Measurements from ENCODE around the gene PATJ. TPM values are rescaled to one million over a fixed set of nuclear protein-coding genes. Genes with fewer than 3 reads are reported as not detected.
"Not testable (repeated sequence)": the region's sequence is repeated elsewhere in the genome, so short reads cannot be mapped to it uniquely, and the experiment has no call there.

PATJ gene
- total RNA-seq, 6 experiments from 2014 or later, result 19.0 to 49.0 (median 26.7) TPM

DNA sequence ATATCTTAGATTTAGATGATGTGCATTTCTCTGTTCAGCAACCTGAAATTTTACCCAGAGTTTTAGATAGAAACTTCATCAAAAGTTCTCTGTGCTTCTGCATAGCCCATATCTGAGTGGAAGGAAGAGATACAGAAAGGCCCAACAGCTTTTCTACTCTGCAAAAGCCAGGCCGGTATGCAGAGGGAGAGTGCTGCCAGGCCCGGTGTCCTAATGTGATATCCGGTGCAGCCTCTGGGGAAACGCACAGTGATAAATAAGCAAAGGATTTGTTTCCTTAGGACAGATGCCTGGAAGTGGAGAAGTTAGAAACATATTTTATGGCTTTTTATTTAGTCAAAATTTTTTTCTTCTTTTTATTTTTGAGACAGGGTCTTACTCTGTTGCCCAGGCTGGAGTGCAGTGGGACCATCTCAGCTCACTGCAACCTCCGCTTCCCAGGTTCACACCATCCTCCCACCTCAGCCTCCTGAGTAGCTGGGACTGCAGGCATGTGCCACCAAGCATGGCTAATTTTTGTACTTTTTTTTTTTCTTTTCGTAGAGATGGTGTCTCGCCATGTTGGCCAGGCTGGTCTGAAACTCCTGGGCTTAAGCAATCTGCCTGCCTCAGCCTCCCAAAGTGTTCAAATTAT, 145.8 kb downstream of the PATJ start:
- Histone ChIP-seq H3K4me1 (no peaks in the 10 kb centered on the region), H3K27ac (no peak overlapping the region), H3K36me3 (peaks cover 0 to 8% (median 2%) of the 10 kb centered on the region in 4 donors), H3K4me3 (no peak overlapping the region), H3K9me3 (no peaks in the 10 kb centered on the region), H3K27me3 (no peaks in the 10 kb centered on the region)
- ATAC-seq (peak; percentile 45 to 75 (median 53)), DNase-seq (no peak)
- intact Hi-C loops (cut with DNase I), result no loop called here
- TF ChIP-seq, protein P1, sequence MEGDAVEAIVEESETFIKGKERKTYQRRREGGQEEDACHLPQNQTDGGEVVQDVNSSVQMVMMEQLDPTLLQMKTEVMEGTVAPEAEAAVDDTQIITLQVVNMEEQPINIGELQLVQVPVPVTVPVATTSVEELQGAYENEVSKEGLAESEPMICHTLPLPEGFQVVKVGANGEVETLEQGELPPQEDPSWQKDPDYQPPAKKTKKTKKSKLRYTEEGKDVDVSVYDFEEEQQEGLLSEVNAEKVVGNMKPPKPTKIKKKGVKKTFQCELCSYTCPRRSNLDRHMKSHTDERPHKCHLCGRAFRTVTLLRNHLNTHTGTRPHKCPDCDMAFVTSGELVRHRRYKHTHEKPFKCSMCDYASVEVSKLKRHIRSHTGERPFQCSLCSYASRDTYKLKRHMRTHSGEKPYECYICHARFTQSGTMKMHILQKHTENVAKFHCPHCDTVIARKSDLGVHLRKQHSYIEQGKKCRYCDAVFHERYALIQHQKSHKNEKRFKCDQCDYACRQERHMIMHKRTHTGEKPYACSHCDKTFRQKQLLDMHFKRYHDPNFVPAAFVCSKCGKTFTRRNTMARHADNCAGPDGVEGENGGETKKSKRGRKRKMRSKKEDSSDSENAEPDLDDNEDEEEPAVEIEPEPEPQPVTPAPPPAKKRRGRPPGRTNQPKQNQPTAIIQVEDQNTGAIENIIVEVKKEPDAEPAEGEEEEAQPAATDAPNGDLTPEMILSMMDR (IDR thresholded peaks at IDR 0.05), result no peak
- no peak for TF ChIP-seq POLR2A (IDR thresholded peaks at IDR 0.05)
- WGBS (ENCODE audit: insufficient coverage, low coverage, low lambda C conversion rate, missing lambda C conversion rate), result 59% methylated on average over 7 of the region's 7 CpGs

DNA sequence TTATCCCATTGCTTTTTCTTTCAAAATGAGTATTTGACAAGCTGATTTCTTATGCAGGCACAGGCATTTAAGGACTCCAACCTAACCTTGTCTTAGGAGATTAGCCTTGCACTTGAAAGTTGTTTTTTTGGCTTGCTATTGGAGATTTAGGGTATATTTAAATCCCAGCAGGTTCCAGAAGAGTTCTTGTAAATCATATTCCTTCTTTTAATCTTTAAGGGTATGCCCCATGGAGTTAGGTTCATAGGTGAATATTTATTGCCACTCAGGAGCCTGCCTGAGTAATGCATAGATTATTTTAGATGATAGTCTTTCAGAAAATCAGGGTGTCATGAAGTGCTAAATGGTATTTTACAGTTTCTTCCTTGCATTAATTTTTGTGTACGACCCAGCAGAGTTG, 146.5 kb downstream of the PATJ start:
- TF ChIP-seq, protein P1 (IDR thresholded peaks at IDR 0.05), result no peak
- TF ChIP-seq POLR2A (IDR thresholded peaks at IDR 0.05), result no peak
- Histone ChIP-seq H3K4me1 (no peaks in the 10 kb centered on the region), H3K36me3 (peaks cover 0 to 8% (median 2%) of the 10 kb centered on the region in 4 donors), H3K4me3 (no peak overlapping the region), H3K27ac (no peak overlapping the region), H3K27me3 (no peaks in the 10 kb centered on the region), H3K9me3 (no peaks in the 10 kb centered on the region)
- intact Hi-C loops (cut with DNase I), result no loop called here
- no peak for ATAC-seq
- WGBS (ENCODE audit: insufficient coverage, low coverage, low lambda C conversion rate, missing lambda C conversion rate), result 92% methylated on average over 1 of the region's 1 CpG
- no peak for DNase-seq

DNA sequence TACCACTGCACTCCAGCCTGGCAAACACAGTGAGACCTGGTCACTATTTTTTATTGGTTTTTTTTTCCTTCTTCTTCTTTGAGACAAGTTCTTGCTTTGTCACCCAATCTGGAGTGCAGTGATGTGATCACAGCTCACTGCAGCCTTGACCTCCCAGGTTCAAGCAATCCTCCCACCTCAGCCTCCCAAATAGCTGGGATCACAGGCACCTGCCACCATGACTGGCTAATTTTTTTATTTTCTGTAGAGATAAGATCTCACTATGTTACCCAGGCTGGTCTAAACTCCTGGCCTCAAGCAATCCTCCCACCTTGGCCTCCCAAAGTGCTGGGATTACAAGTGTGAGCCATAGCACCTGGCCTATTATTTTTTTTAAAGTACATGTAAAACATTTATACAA, 148.2 kb downstream of the PATJ start:
- H3K27ac ChIP-seq; H3K4me3 ChIP-seq; DNase-seq; H3K27me3 ChIP-seq; intact Hi-C loops (cut with DNase I); H3K9me3 ChIP-seq; H3K36me3 ChIP-seq; ATAC-seq; H3K4me1 ChIP-seq: not testable (repeated sequence)

DNA sequence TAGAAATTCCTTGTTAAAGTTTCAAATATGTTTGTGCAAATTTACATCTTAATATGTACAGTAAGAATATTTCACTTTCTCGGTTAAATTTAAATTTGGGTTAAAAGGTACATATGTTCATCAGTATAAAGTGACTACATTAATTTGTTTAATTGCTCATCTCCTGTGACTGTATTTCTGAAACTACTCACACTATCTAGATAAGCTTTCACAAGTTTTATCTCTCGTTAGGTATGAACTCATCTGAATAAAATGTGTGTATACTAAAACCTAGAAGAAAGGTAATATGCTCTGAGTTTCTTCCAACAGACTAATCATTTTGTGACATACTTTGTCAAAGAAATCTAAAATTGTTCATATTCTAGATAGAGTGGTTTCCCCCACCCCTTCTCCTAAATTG, 150.7 kb downstream of the PATJ start:
- TF ChIP-seq, protein P1 (IDR thresholded peaks at IDR 0.05), result no peak
- TF ChIP-seq POLR2A (IDR thresholded peaks at IDR 0.05), result no peak
- Histone ChIP-seq H3K4me1 (no peaks in the 10 kb centered on the region), H3K27me3 (no peaks in the 10 kb centered on the region), H3K4me3 (no peak overlapping the region), H3K36me3 (no peaks in the 10 kb centered on the region), H3K9me3 (no peaks in the 10 kb centered on the region), H3K27ac (no peak overlapping the region)
- no peak for DNase-seq
- 50% methylated on average over 2 of the region's 2 CpGs for WGBS (ENCODE audit: insufficient coverage, low coverage, low lambda C conversion rate, missing lambda C conversion rate)
- ATAC-seq, result no peak
- intact Hi-C loops (cut with DNase I), result no loop called here

DNA sequence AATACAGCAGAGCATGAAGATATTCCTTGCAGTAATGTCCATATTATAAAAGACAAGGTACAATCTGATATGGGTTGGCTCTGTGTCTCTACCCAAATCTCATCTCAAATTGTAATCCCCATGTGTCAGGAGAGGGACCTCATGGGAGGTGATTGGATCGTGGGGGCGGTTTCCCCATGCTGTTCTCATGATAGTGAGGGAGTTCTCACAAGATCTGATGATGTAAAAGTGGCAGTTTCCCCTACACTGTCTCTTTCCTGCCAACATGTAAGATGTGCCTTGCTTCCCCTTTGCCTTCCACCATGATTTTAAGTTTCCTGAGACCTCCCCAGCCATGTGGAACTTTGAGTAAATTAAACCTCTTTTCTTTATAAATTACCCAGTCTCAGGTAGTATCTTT, 152.0 kb downstream of the PATJ start:
- H3K27ac ChIP-seq; H3K36me3 ChIP-seq; H3K27me3 ChIP-seq; ATAC-seq; H3K4me3 ChIP-seq; H3K4me1 ChIP-seq; H3K9me3 ChIP-seq; intact Hi-C loops (cut with DNase I); DNase-seq: not testable (repeated sequence)
- WGBS (ENCODE audit: insufficient coverage, low coverage, low lambda C conversion rate, missing lambda C conversion rate), result 100% methylated on average over 2 of the region's 2 CpGs

DNA sequence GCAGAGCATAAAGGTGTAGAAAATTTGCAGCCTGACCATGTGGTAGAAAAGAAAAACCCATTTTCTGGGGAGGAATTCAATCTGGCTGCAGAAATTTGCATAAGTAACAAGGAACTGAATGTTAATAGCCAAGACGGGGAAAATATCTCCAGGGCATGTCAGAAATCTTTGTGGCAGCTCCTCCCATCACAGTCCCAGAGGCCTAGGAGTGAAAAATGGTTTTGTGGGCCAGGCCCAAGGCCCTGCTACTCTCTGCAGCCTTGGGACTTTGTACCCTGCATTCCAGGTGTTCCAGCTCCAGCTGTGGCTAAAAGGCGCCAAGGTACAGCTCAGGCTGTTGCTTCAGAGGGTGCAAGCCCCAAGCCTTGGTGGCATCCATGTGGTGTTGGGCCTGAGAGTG, 152.9 kb downstream of the PATJ start:
- H3K4me1 ChIP-seq, result no peaks in the 10 kb centered on the region
- H3K27me3 ChIP-seq, result no peaks in the 10 kb centered on the region
- intact Hi-C loops (cut with DNase I), result no loop called here
- no peak for ATAC-seq
- TF ChIP-seq, protein P1 (IDR thresholded peaks at IDR 0.05), result no peak
- no peak for TF ChIP-seq POLR2A (IDR thresholded peaks at IDR 0.05)
- H3K9me3 ChIP-seq, result no peaks in the 10 kb centered on the region
- WGBS (ENCODE audit: insufficient coverage, low coverage, low lambda C conversion rate, missing lambda C conversion rate), result 100% methylated on average over 1 of the region's 2 CpGs
- no peak for DNase-seq
- no peak overlapping the region for H3K4me3 ChIP-seq
- H3K36me3 ChIP-seq, result no peaks in the 10 kb centered on the region
- no peak overlapping the region for H3K27ac ChIP-seq
